NB4 (cell line): ENCODE data around the gene CACNA1F.

Experiments used
- DNase-seq: peaks from one replicate; pipeline ENCODE4 v3.0.0; 2010; ENCODE audit warnings: low read depth
- H3K4me3 ChIP-seq: one replicate; pipeline ENCODE4 v1.5.1; 2011; ENCODE audit warnings: mild to moderate bottlenecking, low read depth, low read length, moderate library complexity
- MYC ChIP-seq: IDR thresholded peaks from 2 replicates; pipeline ENCODE4 v1.6.1; 2011; ENCODE audit warnings: low read depth, low read length
- POLR2A ChIP-seq: IDR thresholded peaks from 2 replicates; pipeline ENCODE4 v1.6.1; 2011; ENCODE audit warnings: mild to moderate bottlenecking; ENCODE audit not compliant: insufficient read length; ENCODE audit errors: extremely low read depth
- TF ChIP-seq, protein P1 (sequence below): IDR thresholded peaks from 2 replicates; pipeline ENCODE4 v1.6.1; 2011; ENCODE audit warnings: low read depth, low read length
- TF ChIP-seq, protein P2 (sequence below): IDR thresholded peaks from one replicate; pipeline ENCODE4 v1.5.1; 2012; ENCODE audit warnings: low read depth, low read length

Gene CACNA1F

DNA sequence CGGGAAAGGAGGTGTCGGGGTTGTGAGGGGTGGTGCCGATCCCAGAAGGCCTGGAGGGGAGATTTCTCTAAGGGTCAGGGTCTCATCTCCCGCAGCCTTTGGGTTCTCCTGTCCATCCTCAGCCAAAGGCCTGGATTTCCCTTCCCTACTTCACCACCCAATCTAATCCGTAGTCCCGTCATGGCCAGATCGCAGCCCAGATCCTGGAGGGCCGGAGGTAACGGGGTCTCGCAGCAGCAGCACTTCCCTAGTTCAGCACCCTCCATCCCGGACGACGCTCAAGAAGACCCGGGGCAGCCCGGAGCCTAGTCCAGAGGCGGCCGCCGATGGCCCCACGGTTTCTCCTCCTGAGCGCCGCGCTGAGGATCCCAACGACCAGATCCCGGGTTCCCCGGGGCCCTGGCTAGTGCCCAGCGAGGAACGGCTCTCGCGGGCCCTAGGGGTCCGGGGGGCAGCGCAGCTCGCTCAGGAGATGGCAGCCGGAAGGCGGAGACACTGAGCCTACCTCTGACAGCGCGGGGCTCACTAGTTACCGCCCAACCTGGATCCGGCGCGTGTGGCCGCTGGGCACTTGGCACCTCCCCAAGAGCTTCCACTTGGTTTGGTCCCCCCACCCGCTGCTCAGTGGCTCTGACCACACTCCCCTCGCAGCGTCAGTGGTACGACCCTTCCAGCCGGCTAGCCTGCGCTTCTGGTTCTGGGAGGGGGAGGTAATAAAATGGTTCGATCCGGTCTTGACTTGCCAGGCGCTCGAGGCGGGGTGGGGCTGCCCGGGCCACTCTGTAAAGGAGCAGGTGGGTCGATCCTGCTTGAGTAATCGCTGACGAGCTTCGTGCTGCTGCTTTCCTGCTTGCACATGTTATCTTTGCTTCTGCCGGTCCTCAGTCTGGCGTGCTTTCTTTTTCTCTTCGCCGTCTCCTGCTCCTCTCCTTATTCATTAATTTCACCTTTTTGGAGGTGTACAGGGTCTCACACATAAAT lies 66.9 kb downstream of the CACNA1F start:
- H3K4me3 ChIP-seq, result peak overlapping the region; percentile 71
- peak; percentile 86 for TF ChIP-seq MYC
- TF ChIP-seq POLR2A, result peak; percentile 12
- TF ChIP-seq, protein P1, sequence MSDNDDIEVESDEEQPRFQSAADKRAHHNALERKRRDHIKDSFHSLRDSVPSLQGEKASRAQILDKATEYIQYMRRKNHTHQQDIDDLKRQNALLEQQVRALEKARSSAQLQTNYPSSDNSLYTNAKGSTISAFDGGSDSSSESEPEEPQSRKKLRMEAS, result peak; percentile 67
- TF ChIP-seq, protein P2, sequence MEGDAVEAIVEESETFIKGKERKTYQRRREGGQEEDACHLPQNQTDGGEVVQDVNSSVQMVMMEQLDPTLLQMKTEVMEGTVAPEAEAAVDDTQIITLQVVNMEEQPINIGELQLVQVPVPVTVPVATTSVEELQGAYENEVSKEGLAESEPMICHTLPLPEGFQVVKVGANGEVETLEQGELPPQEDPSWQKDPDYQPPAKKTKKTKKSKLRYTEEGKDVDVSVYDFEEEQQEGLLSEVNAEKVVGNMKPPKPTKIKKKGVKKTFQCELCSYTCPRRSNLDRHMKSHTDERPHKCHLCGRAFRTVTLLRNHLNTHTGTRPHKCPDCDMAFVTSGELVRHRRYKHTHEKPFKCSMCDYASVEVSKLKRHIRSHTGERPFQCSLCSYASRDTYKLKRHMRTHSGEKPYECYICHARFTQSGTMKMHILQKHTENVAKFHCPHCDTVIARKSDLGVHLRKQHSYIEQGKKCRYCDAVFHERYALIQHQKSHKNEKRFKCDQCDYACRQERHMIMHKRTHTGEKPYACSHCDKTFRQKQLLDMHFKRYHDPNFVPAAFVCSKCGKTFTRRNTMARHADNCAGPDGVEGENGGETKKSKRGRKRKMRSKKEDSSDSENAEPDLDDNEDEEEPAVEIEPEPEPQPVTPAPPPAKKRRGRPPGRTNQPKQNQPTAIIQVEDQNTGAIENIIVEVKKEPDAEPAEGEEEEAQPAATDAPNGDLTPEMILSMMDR, result peak; percentile 16
- DNase-seq, result peak; percentile 97

GRCh38 chrX:49164589-49165360 lies 68.4 kb downstream of the CACNA1F start:
- no peak for DNase-seq
- TF ChIP-seq MYC (no peak), POLR2A (no peak)
- TF ChIP-seq, protein P2, result no peak
- TF ChIP-seq, protein P1, result no peak
- H3K4me3 ChIP-seq, result no peak overlapping the region

DNA sequence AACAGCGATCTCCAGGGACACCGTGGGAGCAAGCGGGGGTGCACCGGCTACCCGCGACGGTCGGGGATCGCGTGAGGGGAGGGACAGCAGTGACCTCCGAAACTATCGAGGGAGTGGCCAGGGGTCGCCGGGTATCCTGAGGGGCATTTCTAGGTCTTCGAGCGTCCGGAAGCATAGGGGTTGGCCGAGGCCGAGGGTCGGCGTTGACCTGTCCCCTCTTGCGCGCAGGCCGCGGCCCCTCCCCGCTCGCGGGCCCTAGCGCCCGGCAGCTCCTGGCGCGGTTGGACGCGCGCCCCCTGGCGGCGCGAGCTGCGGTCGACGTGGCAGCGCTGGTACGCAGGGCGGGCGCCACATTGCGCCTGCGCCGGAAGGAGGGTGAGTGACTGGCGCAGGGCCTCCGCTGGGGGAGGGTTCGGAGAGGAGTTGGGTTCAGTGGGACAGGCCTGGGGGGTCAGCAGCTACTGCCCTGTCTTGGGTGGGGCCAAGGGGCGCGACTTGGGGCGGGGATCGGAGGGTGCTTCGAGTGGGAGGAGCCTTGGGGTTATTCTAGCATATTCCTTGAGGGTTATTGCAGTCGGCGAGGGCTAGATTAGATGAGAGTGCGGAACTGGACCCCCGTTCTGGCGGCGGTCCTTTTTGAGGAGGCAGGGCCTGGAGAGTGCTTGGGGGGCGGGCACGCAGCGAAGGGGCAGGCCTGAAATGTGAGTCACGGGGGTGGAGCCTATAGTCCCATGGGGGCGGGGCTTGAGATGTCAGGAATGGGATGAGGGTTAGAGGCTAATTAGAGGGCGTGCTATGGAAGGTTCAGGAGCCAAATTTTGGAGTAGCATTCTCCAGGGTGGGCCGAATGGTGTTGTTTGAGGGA lies 69.4 kb downstream of the CACNA1F start:
- peak; percentile 87 for DNase-seq
- H3K4me3 ChIP-seq, result peak overlapping the region; percentile 50
- TF ChIP-seq, protein P2, result peak; percentile 42
- TF ChIP-seq, protein P1, result 0 out of 2 replicates have a peak, but pooled peaks have one; percentile 10
- peak; percentile 51 for TF ChIP-seq POLR2A
- TF ChIP-seq MYC, result 0 out of 2 replicates have a peak, but pooled peaks have one; percentile 12

DNA sequence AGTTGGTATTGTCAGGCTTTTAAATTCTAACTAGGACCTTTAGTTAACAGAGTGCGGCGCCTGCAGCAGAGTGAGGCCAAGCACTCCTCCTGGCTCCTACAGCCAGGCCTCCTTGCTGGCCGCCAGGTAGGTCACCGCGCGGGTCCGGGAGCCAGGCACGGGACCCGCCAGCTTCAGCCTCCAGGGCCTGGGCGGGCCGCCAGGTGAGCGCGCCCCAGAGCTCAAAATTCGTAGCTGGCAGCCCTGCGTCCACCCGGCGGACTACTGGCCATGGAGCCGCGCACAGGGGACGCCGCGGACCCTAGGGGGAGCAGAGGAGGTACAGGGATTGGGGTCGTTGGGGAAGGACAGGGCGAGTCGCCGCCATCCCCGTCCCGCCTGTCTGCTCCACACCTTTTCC lies 70.5 kb downstream of the CACNA1F start, which contains the start of gene MAGIX:
TSS of gene MAGIX (plus strand) at position 139 of the 400 bp plus-strand sequence. CDS start at position 271, 132 bp downstream.
- DNase-seq, result no peak
- TF ChIP-seq, protein P1, result no peak
- TF ChIP-seq POLR2A (no peak), MYC (no peak)
- TF ChIP-seq, protein P2, result no peak
- H3K4me3 ChIP-seq, result peak within 1 kb of the TSS; percentile 50

DNA sequence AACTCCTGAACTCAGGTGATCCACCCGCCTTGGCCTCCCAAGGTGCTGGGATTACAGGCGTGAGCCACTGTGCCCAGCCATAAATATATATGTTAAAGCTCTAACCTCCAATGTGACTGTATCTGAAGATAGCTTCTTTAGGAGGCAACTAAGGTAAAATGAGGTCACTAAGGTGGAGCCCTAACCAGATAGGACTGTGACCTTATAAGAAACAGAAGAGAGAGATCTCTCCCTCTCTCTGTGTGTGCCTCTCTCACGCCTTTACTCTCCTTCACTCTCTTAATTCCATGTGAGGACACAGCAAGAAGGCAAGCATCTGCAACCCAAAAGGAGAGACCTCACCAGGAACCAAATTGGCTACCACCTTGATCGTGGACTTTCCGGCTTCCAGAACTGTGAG lies 71.5 kb downstream of the CACNA1F start:
- no peak for DNase-seq
- TF ChIP-seq POLR2A, result no peak
- TF ChIP-seq, protein P2, result no peak
- TF ChIP-seq MYC, result no peak
- TF ChIP-seq, protein P1, result no peak
- no peak overlapping the region for H3K4me3 ChIP-seq
